NCI-H460 (cell line): ENCODE data around the gene A4GALT. TPM values are rescaled to one million over a fixed set of nuclear protein-coding genes. Genes with fewer than 3 reads are reported as not detected.
"Not testable (repeated sequence)": the region's sequence is repeated elsewhere in the genome, so short reads cannot be mapped to it uniquely, and the experiment has no call there.

Experiments
- DNase-seq: peaks from one replicate; pipeline ENCODE4 v3.0.0-alpha.2; 2016; ENCODE audit warnings: low read depth; ENCODE audit errors: extremely low read depth
- total RNA-seq: library from RNA; depleted of rRNA; stranded (reverse); fragments of >200 nt; shearing (Covaris generic); gene quantifications from 2 replicates; pipeline ENCODE4 v1.2.3, GENCODE V29; 2014

The A4GALT gene
- total RNA-seq, 1 experiment from 2014 or later: 9.8 TPM

GRCh38 chr22:42743501-42743991 lies 22.9 kb upstream of the A4GALT start:
- DNase-seq: no peak

- no peak for DNase-seq
These were observed 22.3 kb upstream of the A4GALT start for GRCh38 chr22:42742940-42743339.

GRCh38 chr22:42740320-42740719 lies 19.6 kb upstream of the A4GALT start:
- not testable (repeated sequence) for DNase-seq

- no peak for DNase-seq
These were observed 13.7 kb upstream of the A4GALT start for GRCh38 chr22:42734406-42734805.

- DNase-seq: not testable (repeated sequence)
These were observed 12.7 kb upstream of the A4GALT start for GRCh38 chr22:42733394-42733793.

GRCh38 chr22:42732081-42732480 lies 11.4 kb upstream of the A4GALT start:
- no peak for DNase-seq

- no peak for DNase-seq
These were observed 6.1 kb upstream of the A4GALT start for GRCh38 chr22:42726811-42727210.

GRCh38 chr22:42725606-42726355 lies 5.1 kb upstream of the A4GALT start:
- no peak for DNase-seq

- DNase-seq: no peak
These were observed 3.4 kb upstream of the A4GALT start for GRCh38 chr22:42724062-42724461.

- no peak for DNase-seq
These were observed 370 bp upstream of the A4GALT start for GRCh38 chr22:42721045-42721434.

- DNase-seq: no peak
These were observed 911 bp downstream of the A4GALT start for GRCh38 chr22:42719656-42720262.

GRCh38 chr22:42719133-42719532 lies 1.5 kb downstream of the A4GALT start:
- no peak for DNase-seq

GRCh38 chr22:42717197-42717928 lies 3.3 kb downstream of the A4GALT start:
- DNase-seq: no peak

GRCh38 chr22:42716649-42717127 lies 4.0 kb downstream of the A4GALT start:
- DNase-seq: no peak

- DNase-seq: no peak
These were observed 4.4 kb downstream of the A4GALT start for GRCh38 chr22:42716221-42716620.

- DNase-seq: no peak
These were observed 5.8 kb downstream of the A4GALT start for GRCh38 chr22:42714768-42715390.

GRCh38 chr22:42714308-42714707 lies 6.4 kb downstream of the A4GALT start:
- DNase-seq: no peak

- no peak for DNase-seq
These were observed 8.5 kb downstream of the A4GALT start for GRCh38 chr22:42711895-42712837.

GRCh38 chr22:42711281-42711731 lies 9.4 kb downstream of the A4GALT start:
- DNase-seq: no peak

GRCh38 chr22:42708417-42708816 lies 12.3 kb downstream of the A4GALT start:
- no peak for DNase-seq
